Omental fat pad (tissue), 4 donors: ENCODE data around the gene TBC1D22A. TPM values are rescaled to one million over a fixed set of nuclear protein-coding genes. Genes with fewer than 3 reads are reported as not detected.

Experiments used
- ATAC-seq: fragments of 150-250 bp; one replicate; pipeline ENCODE4 v1.9.1; 2016; ENCODE audit warnings: mild to moderate bottlenecking, moderate library complexity; ENCODE audit not compliant: low FRiP score
- DNase-seq: peaks from one replicate; pipeline ENCODE4 v3.0.0-alpha.2; 2019; ENCODE audit warnings: low spot score
- total RNA-seq, 4 donors: library from RNA; depleted of rRNA; stranded (reverse); fragments of >200 nt; gene quantifications; one replicate each; pipeline ENCODE4 v1.1.0, GENCODE V29; 2016
- TF ChIP-seq, protein P1 (sequence below), 3 donors: fragments of 450-650 bp; IDR thresholded peaks; one replicate each; pipeline ENCODE4 v1.5.1; 2016 to 2017; ENCODE audit warnings: antibody characterized with exemption in 3 of 3, mild to moderate bottlenecking in 3 of 3, moderate library complexity in 2 of 3

TBC1D22A gene
- total RNA-seq, 4 donors from 2014 or later = 21.3 to 31.2 (median 24.5) TPM

GRCh38 chr22:46865052-46865434, 102.6 kb downstream of the TBC1D22A start:
- ATAC-seq = no peak
- no peak for DNase-seq
- TF ChIP-seq, protein P1, sequence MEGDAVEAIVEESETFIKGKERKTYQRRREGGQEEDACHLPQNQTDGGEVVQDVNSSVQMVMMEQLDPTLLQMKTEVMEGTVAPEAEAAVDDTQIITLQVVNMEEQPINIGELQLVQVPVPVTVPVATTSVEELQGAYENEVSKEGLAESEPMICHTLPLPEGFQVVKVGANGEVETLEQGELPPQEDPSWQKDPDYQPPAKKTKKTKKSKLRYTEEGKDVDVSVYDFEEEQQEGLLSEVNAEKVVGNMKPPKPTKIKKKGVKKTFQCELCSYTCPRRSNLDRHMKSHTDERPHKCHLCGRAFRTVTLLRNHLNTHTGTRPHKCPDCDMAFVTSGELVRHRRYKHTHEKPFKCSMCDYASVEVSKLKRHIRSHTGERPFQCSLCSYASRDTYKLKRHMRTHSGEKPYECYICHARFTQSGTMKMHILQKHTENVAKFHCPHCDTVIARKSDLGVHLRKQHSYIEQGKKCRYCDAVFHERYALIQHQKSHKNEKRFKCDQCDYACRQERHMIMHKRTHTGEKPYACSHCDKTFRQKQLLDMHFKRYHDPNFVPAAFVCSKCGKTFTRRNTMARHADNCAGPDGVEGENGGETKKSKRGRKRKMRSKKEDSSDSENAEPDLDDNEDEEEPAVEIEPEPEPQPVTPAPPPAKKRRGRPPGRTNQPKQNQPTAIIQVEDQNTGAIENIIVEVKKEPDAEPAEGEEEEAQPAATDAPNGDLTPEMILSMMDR (IDR thresholded peaks at IDR 0.05) = no peak

- TF ChIP-seq, protein P1 (IDR thresholded peaks at IDR 0.05) = no peak
- ATAC-seq = no peak
- DNase-seq = no peak
These were observed 103.2 kb downstream of the TBC1D22A start for GRCh38 chr22:46865642-46866041.

- ATAC-seq = no peak
- TF ChIP-seq, protein P1 (IDR thresholded peaks at IDR 0.05) = no peak
- DNase-seq = no peak
These were observed 104.1 kb downstream of the TBC1D22A start for GRCh38 chr22:46866591-46866990.

DNA sequence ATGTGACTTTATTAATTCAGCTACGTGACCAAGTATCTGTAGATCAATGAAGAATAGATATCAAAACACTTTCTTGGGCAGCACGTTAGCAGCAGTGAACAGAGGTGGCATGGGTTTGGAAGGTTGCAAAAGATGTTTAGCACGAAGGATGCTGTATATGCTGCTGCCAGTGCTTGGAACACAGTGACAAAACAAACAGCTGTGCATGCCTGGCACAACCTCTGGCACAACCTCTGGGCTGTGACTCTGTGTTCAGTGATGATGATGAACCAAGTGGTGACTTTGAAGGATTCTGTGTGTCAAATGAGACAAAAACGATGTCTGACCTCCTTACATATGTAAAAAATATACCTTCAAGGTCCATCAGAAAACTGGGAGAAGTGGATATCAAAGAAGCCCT, 104.7 kb downstream of the TBC1D22A start:
- no peak for ATAC-seq
- TF ChIP-seq, protein P1 (IDR thresholded peaks at IDR 0.05) = no peak

DNA sequence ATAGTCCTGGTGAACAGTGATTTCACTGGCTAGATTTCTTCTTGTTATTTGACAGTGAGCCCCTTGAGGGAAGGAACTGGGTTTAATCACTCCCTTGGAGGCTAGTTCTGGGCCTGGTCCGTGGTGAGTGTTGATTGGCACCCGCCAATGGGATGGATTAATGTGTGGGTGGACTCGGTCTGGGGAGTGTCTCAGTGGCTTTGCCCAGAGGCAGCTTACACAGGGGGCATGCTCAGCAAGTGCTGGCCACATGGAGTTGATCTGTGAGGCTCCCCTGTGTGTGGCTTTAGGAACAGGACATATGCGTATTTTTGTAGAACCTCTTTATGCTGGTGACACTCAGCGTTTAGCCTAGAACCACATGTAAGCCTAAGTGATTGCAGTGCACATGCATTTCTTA, 106.9 kb downstream of the TBC1D22A start:
- ATAC-seq = no peak
- no peak for DNase-seq
- TF ChIP-seq, protein P1 (IDR thresholded peaks at IDR 0.05) = no peak

More for the DNA sequence above, 104.7 kb downstream of the TBC1D22A start:
- DNase-seq = no peak

- DNase-seq = no peak
- no peak for ATAC-seq
- TF ChIP-seq, protein P1 (IDR thresholded peaks at IDR 0.05) = no peak
These were observed 107.5 kb downstream of the TBC1D22A start for GRCh38 chr22:46869831-46870441.

DNA sequence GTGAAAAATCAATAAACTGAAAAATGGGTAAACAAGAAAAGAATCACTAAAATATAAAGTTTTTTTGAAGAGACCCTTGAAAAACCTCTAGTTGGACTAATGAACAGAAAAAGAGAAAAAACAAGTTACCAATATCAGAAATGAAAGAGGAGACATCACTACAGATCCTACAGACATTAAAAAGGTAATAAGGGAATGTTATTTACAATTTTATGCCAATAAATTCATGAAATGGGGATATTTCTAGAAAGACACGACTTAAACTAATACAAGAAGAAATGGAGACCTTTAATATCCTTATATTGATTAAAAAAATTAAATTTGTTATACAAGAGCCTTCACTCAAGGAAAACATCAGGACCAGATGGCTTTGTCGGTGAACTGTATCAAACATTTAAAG, 109.4 kb downstream of the TBC1D22A start:
- TF ChIP-seq, protein P1 (IDR thresholded peaks at IDR 0.05) = no peak
- no peak for ATAC-seq
- DNase-seq = no peak
